NCI-H2107 (cell line): ENCODE data around the gene SGCA.

ENCODE experiments used
- DNase-seq: peaks from one replicate; lab custom pipeline; 2025; lab: John Stamatoyannopoulos, UW

SGCA gene

DNA sequence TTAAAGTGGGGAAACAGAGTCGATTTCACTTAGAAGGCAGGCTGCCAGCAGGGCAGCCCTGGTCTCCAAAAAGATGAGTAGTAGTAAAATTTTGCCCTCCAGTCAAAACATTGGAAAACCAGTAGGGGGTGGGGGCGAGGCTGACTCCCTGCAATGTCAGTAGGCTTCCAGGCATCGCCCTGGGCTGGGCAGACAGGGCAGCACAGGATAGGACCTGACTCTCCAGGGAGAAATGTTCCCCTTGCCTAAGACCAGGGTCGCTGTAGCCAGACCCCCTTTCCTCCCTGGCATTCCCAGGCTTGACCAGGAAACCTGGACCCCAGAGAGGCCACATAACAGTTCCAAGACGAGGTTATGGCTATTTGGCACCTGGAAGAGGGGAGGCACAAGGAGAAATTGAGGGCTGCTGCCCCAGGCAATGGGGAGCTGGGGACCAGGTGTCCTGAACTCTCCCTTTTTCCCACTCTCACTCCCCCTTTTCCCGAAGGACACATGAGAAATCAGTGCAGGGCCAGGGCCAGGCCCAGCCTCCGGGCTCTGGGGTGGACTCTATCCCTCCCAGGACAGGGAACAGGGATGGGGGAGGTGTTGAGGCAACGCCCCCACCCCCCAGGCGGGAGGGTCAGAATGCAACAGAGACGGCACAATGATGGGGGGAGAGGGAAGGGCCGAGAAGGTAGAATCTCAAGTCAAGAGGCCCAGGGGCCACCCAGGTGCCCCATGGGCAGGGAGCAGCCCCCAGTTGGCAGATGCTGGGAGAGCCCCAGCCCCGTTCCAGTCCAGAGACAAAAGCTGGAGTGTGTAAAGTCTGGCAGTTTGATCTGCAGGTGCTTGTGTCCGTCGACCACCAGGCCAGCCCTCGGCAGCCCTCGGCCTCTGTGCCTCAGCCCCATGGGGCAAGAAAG is 31.3 kb upstream of the SGCA start:
- no peak for DNase-seq

- DNase-seq = no peak
Observed at GRCh38 chr17:50135316-50136095, 30.3 kb upstream of the SGCA start.

- no peak for DNase-seq
Observed at GRCh38 chr17:50136096-50136687, 29.6 kb upstream of the SGCA start.

DNA sequence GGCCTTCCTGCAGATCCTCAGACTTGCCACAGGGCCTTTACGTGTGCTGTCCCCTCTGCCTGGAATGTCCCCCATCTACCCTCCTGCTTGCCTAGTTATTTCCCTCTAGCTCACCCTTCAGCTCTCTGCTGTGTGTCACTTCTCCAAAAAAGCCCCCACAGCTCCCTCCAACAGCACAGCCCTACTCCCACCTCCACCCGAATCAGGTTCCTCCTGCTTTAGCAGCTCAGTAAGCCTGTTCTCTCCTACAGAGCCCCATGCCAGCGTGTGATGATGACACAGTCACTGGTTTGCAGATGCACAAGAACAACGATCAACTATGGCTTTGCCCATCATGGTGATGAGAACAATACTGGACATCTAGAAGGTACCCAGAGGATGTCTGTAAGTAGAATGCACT is 28.8 kb upstream of the SGCA start:
- no peak for DNase-seq

DNA sequence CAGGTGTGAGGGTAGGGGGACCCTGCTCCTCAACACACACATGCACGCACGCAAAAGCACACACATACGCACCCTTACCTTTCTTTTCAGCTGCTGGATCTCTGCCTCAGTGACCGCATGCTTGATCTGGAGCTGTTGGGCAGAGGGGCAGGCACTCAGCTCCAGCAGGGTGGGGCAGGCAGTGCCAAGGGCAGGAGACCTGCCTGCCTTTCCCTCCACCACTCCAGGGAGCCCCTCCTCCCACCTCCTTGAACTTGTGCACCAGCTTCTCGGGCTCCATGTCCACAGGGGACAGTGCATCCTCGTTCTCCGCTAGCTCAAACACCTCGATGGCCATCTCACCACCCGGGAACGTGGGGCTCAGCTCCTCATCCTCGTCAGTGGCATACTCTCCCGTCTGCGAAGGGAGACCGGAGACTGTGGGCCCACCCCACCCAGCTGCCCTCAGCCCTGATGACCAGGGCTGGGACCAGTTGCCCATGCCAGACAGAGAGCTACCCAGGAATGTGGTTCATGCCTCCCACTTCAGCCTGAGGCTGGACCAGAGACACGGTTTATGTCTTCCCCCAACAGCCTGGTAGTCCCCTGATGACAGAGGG is 26.5 kb upstream of the SGCA start:
- no peak for DNase-seq

DNA sequence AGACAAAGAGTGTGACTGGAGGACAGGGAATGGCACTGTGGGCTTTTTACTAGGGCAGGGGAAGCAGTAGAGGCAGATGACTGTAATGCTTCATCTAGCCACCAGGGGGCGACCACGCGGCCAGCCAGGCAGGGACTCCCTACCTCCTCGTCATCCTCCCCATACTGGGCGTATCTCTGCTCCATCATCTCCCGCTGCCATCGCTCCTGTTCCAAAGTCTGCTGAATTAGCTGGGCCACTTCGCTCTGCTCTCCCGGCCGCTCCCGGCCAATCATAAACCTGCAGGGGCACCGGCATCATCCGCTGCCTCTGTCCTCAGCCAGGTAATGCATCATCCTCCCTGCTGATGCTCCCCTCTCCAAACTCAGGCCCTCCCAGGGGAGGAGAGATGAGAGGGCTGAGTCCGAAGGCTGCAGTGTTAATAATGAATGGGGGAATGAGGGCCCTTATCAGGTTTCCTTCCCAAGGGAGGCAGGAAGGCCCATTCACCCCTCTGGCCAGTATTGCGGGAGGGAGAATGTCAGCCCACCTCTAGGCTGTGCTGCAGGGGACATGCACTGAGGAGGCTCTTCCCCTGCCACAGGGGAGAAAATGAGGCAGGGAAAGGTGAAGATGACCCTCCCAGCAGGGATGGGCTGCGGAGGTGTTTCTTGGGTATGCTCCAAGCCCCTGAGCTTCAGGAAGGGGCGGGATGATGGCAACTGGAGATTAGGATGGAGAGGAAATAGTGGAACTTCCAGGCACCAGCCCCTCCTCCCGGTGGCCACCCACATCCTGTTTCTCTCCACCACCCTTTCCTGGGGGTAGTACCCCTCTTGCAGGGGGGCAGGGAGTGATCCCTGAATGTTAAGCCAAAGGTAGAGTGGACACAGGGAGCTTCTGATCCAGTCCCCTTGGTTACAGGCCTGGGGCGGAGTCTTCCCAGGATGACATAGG is 25.6 kb upstream of the SGCA start:
- no peak for DNase-seq

DNA sequence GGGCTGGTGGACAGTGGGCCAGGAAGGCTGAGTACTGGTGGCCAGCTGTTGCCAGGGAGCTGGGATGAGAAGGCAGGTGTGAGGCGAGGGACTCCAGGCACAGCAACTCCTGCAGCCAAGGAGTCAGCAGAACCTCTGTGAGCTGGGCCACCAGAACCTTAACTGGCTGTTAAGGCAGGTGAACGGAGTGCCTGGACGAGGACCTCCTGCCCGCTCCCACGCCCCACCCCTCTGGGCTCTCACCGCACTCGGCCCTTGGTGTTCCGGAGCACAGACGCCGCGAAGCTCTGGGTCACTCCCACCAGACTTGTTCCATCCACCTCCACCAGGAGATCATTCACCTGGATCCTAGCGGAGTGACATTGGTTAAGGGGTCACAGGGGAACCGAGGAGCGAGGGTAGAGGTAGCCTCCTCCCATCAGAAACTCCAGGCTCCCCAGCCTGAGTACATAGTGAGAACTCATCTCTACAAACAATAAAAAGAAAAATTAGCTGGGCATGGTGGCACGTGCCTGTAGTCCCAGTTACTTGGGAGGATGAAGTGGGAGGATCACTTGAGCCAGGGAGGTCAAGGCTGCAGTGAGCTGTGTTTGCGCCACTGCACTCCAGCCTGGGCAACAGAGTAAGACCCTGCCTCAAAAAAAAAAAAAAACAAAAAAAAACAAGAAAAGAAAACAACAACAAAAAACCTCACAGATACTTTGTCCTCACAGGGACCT is 24.6 kb upstream of the SGCA start:
- no peak for DNase-seq

GRCh38 chr17:50141745-50142110 is 24.1 kb upstream of the SGCA start:
- DNase-seq = no peak

GRCh38 chr17:50143461-50144176 is 22.2 kb upstream of the SGCA start:
- DNase-seq = no peak

DNA sequence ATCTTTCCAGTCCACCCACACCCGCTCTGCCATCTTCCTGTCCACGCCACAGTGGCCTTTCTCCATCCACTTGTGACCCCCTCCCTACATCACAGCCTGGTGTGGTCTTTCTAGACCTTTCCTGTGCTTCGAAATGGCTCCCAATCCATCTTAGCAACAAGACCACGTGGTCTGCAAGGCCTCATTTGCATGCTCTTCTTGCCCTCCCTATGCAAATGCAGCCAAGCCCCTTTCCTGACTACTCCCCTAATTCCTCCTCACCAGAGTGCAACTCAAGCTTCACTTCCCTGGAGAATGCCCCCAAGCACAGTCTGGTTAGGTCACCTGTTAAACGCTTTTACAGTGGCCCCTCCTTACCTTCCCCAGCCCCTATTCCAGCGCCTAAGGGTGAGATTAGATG is 21.4 kb upstream of the SGCA start:
- DNase-seq = no peak

DNA sequence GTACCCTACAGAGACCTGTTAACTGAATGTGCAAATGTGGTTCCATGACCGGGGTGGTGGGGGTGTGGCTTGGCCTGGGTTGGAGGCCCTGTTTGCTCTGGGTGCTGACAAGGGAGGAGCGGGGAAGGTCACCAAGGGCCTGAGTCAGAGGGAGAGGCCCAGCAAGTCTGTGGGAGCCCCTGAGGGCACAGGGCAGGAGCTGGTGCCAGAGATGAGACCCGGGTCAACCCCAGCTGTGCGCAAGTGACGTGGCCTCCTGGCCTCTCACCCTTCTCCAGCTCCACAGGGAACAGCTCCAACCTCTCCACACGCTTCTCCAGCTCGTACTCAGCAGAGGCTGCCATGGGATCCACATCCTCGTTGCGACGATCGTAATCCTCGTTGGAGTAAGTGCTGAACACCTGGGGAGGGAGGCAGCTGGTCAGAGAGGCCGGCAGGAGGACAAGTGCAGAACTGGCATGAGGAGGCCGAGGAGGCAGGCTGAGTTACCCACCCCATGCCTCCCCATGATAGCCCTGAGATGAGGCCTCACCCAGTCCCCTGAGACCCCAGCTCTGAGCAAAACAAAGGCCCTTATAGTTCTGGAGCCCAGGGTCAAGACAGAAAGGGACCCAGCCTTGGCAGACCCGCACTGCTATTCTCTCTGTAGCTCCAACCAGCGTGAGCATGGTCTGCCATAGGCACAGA is 20.8 kb upstream of the SGCA start:
- no peak for DNase-seq

- DNase-seq = no peak
Observed at GRCh38 chr17:50145532-50146229, 20.1 kb upstream of the SGCA start.

GRCh38 chr17:50146230-50146926 is 19.4 kb upstream of the SGCA start:
- no peak for DNase-seq

- DNase-seq = no peak
Observed at GRCh38 chr17:50146927-50147665, 18.7 kb upstream of the SGCA start.

- no peak for DNase-seq
Observed at GRCh38 chr17:50147841-50148225, 18.0 kb upstream of the SGCA start.

GRCh38 chr17:50148226-50149090 is 17.3 kb upstream of the SGCA start:
- DNase-seq = no peak

DNA sequence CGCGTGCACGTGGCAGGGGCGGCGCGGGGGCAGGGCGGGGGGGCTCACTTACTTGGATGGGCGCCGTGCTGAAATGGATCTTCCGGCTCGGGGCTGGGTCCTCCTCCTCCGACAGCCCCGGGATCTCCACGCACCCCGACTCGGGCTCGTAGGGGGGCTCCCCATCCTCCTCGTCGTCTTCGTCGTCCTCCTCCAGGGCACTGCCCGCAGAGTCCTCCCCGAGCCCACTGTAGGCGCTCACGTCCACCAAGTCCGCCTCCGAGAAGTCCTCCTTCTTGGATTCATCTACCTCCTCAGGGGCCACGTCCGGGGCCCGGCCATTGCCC is 16.8 kb upstream of the SGCA start:
- DNase-seq = no peak
